HG03025 (cell line): ENCODE data around the gene U2AF2.

ENCODE experiments used
- ATAC-seq: cut with Tn5 transposase; IDR thresholded peaks from one replicate; pipeline ENCODE4 v1.9.1; 2021; ENCODE audit warnings: mild to moderate bottlenecking, moderate library complexity; ENCODE audit not compliant: unreplicated experiment, low FRiP score

U2AF2 gene

DNA sequence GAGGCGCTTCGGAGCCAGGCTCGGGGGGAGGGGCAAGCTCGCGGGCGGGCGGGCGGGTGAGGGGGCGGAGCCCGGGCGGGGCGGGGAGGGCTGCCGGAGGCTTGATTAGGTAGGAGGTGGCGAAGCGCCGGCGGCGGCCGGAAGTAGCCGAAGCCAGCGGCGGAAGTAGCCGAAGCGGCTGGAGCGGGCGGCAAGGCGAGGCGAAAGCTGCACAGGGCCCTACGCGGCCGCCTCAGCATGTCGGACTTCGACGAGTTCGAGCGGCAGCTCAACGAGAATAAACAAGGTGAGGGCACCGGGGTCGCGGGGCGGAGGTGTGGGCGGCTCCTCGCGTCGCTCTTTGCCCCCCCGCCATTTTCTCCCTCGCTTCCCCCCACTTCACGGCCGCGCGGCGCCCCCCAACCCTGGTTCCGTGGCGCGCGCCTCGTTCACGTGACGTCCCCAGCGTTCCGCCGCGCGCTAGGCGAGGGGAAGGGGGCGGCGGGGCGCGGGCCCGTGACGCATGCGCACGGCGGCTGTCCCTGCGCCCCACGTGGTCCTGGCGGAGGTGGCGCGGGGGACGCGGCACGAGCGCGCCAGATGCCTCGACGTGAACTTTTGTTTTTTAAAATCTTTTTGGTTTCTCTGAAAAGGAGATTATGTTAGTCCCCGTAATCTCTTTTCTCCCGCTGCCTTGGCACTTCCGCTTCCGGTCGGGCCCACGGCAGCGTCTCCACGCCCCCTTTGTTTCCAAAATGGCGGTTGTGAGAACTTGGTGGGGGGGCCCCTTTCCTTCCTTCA is at the start of gene U2AF2:
Gene U2AF2 (plus strand): TSS at position 168 of the 780 bp plus-strand sequence. CDS start 70 bp downstream, at position 238.
- ATAC-seq, result peak; percentile 30

DNA sequence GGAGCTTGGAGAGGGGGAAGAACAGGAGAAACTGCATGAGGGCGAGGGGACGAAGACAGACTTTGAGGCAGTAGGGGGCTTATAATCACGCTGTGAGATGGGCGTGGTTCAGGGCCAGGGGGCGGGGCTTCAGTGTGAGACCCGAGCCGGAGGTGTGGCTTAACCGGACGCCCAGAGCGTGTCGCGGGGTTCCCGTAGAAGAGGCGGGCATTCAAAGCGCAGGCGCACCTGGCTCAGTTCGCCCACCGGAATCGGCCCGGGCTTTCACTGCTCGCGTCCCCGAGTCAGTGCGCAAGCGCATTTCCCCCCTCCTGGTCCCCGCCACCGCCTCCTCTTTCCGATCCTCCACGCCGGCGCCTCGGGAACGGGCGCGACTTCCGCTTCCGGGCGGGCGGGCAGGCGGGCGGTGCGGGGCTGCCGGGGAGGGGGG is 49.6 kb upstream of the U2AF2 start:
- ATAC-seq, result peak; percentile 81

DNA sequence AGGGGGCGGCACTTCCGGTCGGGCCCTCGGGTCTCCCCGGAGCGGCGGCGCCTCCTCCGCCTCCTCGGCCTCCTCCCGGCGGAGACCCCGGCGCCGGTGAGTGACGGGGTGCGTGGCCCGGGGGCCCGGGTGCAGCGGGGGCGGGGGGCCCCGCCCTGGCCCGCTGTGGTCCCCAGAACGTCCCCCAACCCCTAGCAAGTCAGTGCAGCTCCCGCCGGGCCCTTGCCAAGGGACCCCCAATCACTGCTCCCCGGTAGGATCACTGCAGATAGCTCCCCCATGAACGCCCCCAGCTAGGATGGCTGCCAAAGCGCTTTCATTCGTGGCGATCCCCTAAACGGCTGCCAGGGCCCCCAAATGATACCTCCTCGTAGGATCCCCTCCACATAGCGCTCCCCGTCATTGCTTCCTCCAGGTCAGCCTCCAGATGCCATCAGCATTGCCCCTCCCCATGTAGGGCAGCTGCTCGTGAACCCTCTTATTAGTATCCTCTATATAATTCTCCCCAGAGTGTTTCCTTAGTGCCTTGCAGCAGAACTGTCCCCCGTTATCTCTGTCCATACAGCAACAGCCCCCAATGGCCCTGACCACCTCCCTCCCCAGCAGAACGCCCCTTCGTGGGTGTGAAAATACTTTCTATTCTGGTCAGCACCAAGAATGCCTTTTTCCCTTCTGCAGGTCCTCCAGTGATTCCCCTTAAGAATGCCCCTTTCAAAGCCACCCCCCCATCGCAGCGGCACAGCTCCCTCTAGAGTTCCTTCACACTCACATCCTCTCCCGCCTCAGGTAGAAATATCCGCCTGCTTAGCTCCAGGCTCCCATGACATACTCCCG is 49.0 kb upstream of the U2AF2 start, which contains the start of gene ZNF865:
Gene ZNF865 (plus strand): TSS at position 11 of the 834 bp plus-strand sequence. CDS start 7,972 bp downstream, outside the sequence.
- peak; percentile 1 for ATAC-seq

DNA sequence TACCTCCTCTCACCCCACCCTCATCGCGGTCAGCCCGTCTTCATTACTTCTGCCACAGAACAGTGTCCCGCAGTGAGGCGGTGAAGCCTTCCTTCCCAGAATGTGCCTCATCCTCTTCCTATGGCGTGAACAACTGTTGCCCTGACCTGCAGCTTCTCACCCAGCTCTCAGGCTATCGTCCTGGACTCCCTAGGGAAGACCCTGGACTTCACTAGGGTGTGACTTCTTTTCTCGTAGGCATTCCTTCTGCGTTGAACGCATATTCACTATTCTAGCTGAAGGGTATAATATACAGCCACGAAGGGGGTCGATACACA is 48.4 kb upstream of the U2AF2 start:
- no peak for ATAC-seq

DNA sequence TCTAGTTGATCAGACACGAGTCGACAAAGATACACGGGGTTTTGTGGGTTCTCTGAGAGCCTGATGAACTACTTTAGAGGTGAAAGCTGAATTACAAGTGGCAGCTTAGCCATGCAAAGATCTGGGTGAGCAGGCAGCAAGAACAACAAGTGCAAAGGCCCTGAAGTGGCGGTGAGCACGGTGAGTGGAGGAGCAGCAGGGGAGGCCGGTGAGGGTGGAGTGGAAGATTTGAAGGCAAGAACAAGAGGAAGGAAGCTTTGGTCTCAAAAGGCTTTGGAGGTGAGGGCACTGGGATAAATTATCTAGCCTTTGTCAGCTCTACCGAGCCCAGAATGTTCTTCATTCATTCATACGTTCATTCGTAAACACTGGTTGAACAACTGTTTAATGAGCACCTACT is 48.0 kb upstream of the U2AF2 start:
- no peak for ATAC-seq

DNA sequence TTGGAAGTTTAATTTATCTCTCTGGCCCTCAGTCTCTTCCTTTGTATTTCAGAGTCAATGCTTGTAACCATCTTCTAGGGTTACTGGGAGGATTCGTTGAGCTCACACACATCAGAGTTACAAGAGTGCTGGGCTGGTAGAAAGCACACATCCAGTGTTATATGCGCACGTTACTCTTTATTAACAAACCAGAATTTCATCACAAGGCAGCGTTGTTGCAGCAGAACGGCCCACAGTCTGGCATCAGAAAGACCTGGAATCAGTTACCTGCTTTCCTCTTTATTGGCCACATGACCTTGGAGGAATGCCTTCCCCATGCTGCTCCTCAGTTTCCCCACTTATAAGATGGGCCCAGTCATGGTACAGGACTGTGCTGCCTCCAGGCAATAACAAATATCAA is 45.5 kb upstream of the U2AF2 start:
- no peak for ATAC-seq

DNA sequence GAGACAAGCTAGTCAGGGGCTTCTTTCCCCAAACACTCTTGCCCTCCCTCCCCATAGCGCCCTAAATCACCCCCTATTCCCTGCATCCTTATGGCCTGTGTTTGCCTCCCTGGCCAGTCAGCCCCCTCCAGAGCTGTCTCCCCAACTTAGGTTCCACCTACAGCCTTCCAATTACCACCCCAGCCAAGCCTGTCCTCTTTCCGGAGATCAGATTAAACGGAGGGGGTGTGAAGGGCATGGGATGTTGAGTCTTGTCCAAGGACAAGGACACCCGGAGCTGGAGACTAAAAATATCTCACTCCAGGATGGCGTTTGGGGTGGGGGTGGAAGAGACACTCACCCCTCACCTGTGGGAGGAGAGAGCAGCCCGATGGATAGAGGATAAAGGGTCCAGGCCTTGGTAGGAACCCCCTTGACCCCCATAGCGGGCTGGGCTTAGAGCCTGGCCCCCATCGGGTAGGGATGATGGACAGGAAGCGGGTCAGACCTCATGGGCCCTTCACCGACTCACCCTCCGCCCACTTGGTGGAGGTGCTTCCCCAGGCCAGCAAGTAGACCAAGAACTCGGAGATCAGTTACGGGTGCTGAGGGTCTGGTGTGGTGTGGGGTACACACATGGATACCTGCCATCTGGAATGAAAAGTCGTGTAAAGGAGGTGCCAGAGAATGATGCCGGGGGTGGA is 43.4 kb upstream of the U2AF2 start:
- no peak for ATAC-seq

DNA sequence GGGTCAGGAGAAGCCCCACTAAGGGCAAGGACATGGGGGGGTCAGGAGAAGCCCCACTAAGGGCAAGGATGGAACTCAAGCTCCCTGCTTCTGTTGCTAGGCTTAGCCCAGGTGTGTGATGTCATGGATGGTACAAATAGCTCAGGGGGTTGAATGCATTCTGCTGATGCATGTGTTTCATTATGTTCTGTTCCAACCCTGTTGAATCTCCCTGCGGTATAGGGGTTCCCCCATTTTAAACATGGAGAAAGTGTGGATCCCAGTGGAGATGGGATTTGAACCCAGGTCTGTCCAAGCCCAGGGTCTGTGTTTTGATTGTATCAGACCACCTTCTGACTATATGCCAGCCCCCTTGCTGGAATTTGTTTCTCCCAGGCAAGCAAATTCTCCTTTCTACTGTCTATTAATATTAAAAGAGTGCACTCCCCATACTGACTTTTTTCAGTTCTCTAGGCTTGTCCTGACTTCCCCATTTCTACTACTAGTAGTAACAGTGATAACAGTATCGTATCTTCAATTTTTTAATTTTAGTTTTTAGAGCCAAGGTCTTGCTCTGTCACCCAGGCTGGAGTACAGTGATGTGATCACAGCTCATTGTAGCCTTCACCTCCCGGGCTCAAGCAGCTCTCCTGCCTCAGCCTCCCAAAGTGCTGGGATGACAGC is 42.7 kb upstream of the U2AF2 start:
- no peak for ATAC-seq

DNA sequence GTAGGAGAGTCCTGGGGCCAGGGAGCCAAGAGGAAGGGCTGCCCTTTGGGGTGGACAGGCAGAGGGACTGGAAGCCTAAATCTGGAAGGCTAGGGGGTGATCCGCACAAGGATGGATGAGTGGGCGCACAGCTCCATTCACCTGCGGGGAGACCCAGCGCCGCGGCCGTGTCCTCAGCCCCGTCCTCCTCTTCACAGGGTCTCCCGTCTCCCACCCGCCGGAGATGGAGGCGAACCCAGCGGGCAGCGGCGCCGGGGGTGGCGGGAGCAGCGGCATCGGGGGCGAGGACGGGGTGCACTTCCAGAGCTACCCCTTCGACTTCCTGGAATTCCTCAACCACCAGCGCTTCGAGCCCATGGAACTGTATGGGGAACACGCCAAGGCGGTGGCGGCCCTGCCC is 41.4 kb upstream of the U2AF2 start:
- ATAC-seq, result no peak

DNA sequence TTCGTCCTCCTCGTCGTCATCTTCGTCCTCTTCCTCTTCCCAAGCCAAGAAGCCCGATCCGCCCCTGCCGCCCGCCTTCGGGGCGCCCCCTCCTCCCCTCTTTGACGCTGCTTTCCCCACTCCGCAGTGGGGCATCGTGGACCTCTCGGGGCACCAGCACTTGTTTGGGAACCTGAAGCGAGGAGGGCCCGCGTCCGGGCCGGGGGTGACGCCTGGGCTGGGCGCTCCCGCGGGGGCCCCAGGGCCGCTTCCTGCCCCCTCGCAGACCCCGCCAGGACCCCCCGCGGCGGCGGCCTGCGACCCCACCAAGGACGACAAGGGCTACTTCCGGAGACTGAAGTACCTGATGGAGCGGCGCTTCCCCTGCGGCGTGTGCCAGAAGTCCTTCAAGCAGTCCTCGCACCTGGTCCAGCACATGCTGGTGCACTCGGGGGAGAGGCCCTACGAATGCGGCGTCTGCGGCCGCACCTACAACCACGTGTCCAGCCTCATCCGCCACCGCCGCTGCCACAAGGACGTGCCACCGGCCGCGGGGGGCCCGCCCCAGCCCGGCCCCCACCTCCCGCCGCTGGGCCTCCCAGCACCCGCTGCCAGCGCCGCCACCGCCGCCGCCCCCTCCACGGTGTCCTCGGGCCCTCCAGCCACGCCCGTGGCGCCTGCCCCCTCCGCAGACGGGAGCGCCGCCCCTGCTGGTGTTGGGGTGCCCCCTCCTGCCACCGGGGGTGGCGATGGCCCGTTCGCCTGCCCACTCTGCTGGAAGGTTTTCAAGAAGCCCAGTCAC is 40.7 kb upstream of the U2AF2 start:
- ATAC-seq, result no peak

DNA sequence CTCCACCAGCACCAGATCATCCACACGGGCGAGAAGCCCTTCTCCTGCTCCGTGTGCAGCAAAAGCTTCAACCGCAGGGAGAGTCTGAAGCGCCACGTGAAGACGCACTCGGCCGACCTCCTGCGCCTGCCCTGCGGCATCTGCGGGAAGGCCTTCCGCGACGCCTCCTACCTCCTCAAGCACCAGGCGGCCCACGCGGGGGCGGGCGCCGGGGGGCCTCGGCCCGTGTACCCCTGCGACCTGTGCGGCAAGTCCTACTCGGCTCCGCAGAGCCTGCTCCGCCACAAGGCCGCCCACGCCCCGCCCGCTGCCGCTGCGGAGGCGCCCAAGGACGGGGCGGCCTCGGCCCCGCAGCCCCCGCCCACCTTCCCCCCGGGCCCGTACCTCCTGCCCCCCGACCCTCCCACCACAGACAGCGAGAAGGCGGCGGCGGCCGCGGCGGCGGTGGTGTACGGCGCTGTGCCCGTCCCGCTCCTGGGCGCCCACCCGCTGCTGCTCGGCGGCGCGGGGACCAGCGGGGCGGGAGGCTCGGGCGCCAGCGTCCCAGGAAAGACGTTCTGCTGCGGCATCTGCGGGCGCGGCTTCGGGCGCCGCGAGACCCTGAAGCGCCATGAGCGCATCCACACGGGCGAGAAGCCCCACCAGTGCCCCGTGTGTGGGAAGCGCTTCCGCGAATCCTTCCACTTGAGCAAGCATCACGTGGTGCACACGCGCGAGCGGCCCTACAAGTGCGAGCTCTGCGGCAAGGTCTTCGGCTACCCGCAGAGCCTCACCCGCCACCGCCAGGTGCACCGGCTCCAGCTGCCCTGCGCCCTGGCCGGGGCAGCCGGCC is 39.9 kb upstream of the U2AF2 start:
- ATAC-seq, result no peak

DNA sequence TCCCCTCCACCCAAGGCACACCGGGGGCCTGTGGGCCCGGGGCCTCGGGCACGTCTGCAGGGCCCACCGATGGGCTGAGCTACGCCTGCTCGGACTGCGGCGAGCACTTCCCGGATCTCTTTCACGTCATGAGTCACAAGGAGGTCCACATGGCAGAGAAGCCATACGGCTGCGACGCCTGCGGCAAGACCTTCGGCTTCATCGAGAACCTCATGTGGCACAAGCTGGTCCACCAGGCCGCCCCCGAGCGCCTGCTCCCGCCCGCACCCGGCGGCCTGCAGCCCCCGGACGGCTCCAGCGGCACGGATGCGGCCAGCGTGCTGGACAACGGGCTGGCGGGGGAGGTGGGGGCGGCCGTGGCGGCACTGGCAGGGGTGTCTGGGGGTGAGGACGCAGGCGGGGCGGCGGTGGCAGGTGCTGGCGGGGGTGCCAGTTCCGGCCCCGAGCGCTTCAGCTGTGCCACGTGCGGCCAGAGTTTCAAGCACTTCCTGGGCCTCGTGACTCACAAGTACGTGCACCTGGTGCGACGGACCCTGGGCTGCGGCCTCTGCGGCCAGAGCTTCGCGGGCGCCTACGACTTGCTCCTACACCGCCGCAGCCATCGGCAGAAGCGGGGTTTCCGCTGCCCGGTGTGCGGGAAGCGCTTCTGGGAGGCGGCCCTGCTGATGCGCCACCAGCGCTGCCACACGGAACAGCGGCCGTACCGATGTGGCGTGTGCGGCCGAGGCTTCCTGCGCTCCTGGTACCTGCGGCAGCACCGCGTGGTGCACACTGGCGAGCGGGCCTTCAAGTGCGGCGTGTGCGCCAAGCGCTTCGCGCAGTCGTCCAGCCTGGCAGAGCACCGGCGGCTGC is 39.1 kb upstream of the U2AF2 start:
- no peak for ATAC-seq

DNA sequence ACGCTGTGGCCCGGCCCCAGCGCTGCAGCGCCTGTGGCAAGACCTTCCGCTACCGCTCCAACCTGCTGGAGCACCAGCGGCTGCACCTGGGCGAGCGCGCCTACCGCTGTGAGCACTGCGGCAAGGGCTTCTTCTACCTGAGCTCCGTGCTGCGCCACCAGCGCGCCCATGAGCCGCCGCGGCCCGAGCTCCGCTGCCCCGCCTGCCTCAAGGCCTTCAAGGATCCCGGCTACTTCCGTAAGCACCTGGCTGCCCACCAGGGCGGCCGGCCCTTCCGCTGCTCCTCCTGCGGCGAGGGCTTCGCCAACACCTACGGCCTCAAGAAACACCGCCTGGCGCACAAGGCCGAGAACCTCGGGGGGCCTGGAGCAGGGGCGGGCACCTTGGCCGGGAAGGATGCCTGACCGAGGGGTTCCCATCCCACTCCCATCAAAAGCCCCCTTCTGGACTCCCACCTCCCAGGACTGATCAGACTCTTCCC is 38.4 kb upstream of the U2AF2 start:
- no peak for ATAC-seq

DNA sequence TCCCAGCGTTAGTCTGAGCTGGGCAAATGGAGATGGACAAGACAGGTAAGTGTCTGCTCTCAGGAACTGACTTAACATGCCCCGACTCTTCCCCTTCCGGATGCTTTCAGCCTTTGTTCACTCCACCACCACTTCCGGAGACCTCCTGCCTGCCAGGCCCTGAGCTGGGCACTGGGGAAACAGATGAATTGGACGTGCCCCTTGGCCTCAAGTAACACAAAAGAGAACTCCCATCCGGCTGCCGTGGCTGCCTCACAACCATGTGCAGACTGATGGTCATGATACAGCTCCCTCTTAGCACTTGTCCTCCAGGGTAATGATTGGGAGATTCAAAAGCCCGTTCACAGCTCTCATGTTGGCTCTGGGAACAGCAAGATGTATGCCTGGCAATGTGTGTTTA is 37.4 kb upstream of the U2AF2 start:
- no peak for ATAC-seq

DNA sequence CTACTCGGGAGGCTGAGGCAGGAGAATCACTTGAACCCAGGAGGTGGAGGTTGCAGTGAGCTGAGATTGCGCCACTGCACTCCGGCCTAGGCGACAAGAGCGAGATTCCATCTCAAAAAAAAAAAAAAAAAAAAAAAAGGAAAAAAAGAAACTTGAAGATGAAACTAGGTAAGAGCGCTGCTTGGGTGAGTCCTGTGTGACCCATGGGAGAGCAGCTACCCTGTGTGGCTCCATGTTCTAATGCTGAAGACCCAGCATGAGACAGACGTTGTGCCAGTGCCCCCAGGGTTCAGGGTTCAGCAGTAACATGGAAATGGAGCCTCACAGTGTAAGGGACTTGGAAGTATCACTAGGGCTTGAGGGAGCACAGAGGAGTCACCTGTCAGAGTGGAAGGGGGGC is 36.4 kb upstream of the U2AF2 start:
- ATAC-seq, result no peak

DNA sequence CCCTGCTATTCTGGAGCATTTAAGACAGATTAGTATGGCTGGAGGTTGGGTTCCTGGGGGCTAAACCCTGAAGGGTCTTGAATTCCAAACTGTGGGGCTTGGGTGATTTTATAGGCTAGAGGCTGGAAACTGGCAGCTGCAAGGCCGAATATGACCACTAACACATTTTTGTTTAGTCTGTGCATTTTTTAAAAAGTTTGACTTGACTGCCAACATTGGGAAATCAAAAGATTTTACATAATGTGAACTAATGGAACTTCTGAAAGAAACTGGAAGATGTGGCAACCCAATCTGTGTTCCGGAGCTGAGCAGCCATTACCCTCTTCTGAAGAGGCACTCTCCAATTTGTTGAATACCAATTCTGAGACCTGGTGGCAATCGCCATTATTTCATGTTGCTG is 35.5 kb upstream of the U2AF2 start:
- ATAC-seq, result no peak

DNA sequence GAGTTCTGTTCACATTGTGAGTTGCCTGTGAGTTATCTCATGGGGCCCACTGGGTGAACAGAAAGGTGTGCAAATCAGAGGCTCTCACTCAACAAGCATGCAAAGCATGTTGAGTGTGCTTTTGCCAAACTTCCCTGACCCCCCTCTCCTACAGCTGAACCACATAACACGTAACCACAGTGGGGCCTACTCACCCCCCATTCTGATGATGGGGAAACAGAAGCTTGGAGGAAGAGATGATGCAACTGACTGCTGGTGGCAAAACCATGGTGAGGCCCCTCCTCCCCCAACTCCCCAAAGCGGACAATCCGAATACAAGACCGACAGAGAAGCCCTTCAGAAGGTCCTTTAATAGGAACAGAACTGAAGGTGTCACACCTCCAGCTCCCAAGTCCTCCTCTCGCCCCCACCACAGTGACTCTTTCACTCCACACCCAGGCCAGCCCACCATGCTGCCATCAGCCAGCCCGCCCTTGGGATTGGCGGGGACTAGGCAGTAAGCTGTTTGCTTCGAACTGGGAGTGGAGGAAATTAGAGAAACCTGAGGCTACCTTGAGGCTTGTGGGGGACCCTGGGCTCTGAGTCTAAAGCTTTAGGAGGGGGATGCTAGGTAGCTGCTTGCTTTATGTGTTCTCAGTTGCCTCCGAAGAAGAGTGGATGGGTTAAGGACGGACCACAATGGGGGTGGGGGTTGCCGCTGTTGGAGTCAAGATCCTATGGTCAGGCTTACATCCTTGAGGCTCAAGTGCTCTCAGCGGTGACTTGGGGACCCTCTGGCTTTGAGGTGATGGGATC is 34.2 kb upstream of the U2AF2 start:
- ATAC-seq, result no peak
